Endothelial cell of umbilical vein (primary cell): ENCODE data around the gene LAMC3. TPM values are rescaled to one million over a fixed set of nuclear protein-coding genes. Genes with fewer than 3 reads are reported as not detected.

Source experiments
- BruUV-seq: library from RNA; stranded (reverse); fragments of 400-500 nt; replicated peaks from 2 replicates; lab custom pipeline; 2021; lab: Mats Ljungman, UMichigan
- CTCF ChIA-PET: fragments of 300-600, 350-600 bp; sonication (Branson Sonifier 250); formaldehyde crosslinking; loops from one replicate; lab custom pipeline; 2021; ENCODE audit warnings: antibody characterized with exemption, inconsistent platforms; lab: Charles Lee
- POLR2A ChIA-PET: fragments of 300-600, 350-600 bp; sonication (Branson Sonifier 250); formaldehyde crosslinking; loops from one replicate; lab custom pipeline; 2021; ENCODE audit warnings: antibody characterized with exemption, inconsistent platforms; lab: Charles Lee
- DNase-seq: peaks from one replicate; pipeline ENCODE4 v3.0.0-alpha.2; 2011; ENCODE audit warnings: low read depth, low spot score
- FAIRE-seq: peaks from 2 replicates; lab custom pipeline; 2011; peaks lifted over from hg19 to GRCh38; lab: Jason Lieb, UNC
- H2AFZ ChIP-seq: 2 replicates; pipeline ENCODE4 v1.6.0; 2012; ENCODE audit warnings: low read depth, low read length, control low read depth, inconsistent platforms
- H3K27ac ChIP-seq: 2 replicates; pipeline ENCODE4 v1.5.1; 2011; ENCODE audit warnings: low read depth, mild to moderate bottlenecking, control low read depth, low read length, moderate library complexity; ENCODE audit not compliant: insufficient read depth
- H3K27me3 ChIP-seq, 2 experiments: 2 replicates each; pipeline versions ENCODE4 v1.6.0 to v1.6.1; 2011; ENCODE audit warnings: low read length in 2 of 2, mixed read lengths in 1 of 2; ENCODE audit not compliant: control insufficient read depth in 2 of 2, insufficient read depth in 2 of 2
- H3K36me3 ChIP-seq, 2 experiments: 2 replicates in 1 of 2; 3 replicates in 1 of 2; pipeline ENCODE4 v1.5.1; 2011; ENCODE audit warnings: low read length in 2 of 2, mild to moderate bottlenecking in 1 of 2, moderate library complexity in 1 of 2; ENCODE audit not compliant: control insufficient read depth in 2 of 2, insufficient read depth in 2 of 2; ENCODE audit errors: extremely low read depth in 1 of 2
- H3K4me1 ChIP-seq: 3 replicates; pipeline ENCODE4 v1.5.1; 2011; ENCODE audit warnings: mild to moderate bottlenecking, low read length; ENCODE audit not compliant: control insufficient read depth, insufficient read depth; ENCODE audit errors: extremely low read depth
- H3K4me2 ChIP-seq: 2 replicates; pipeline ENCODE4 v1.6.1; 2011; ENCODE audit warnings: low read length, control low read depth, mixed read lengths; ENCODE audit not compliant: insufficient read depth
- H3K4me3 ChIP-seq, 3 experiments: fragments of 200-600 bp in 1 of 3; sonication (generic), shearing (Covaris generic) in 1 of 3; replicated peaks in 1 of 3; 2 replicates each; pipeline ENCODE4 v1.5.1; 2011 to 2016; ENCODE audit warnings: control low read depth in 3 of 3, low read length in 3 of 3, mild to moderate bottlenecking in 2 of 3, inconsistent platforms in 1 of 3, low read depth in 1 of 3, moderate library complexity in 1 of 3; ENCODE audit not compliant: insufficient read depth in 1 of 3
- H3K79me2 ChIP-seq: 2 replicates; pipeline ENCODE4 v1.6.0; 2012; ENCODE audit warnings: low read length, inconsistent platforms; ENCODE audit not compliant: control insufficient read depth, insufficient read depth
- H3K9ac ChIP-seq: replicated peaks from 2 replicates; pipeline ENCODE3; 2011; ENCODE audit warnings: low read length, control low read depth; ENCODE audit not compliant: insufficient read depth; ENCODE audit errors: extremely low read depth
- H3K9me1 ChIP-seq: replicated peaks from 3 replicates; pipeline ENCODE4 v1.6.0; 2011; ENCODE audit warnings: mild to moderate bottlenecking, low read length; ENCODE audit not compliant: control insufficient read depth, insufficient read depth; ENCODE audit errors: extremely low read depth
- H3K9me3 ChIP-seq: replicated peaks from 2 replicates; pipeline ENCODE4 v1.5.1; 2012; ENCODE audit warnings: low read length, inconsistent platforms; ENCODE audit not compliant: control insufficient read depth, insufficient read depth
- H4K20me1 ChIP-seq: replicated peaks from 2 replicates; pipeline ENCODE3; 2011; ENCODE audit warnings: mild to moderate bottlenecking, low read length; ENCODE audit not compliant: control insufficient read depth, insufficient read depth; ENCODE audit errors: extremely low read depth
- POLR2AphosphoS5 ChIP-seq: IDR thresholded peaks from 2 replicates; pipeline ENCODE4 v1.6.1; 2012; ENCODE audit warnings: low read depth, mild to moderate bottlenecking, control low read depth, low read length, moderate library complexity; ENCODE audit not compliant: insufficient read depth
- dilution Hi-C: fragments of 300-500 bp; cut with MboI; formaldehyde crosslinking; loops from one replicate; pipeline ENCODE4 v1.15.0; 2019; ENCODE audit warnings: low sequenced_read_pairs; ENCODE audit not compliant: extremely low pct_ligation_motif_present
- intact Hi-C: fragments of 100-400 bp; cut with micrococcal nuclease; formaldehyde crosslinking; loops from one replicate; pipeline ENCODE4 v1.10.0; 2022
- polyA plus RNA-seq, 4 experiments: library from polyadenylated mRNA; depleted of rRNA in 3 of 4; stranded (reverse) in 3 of 4; unstranded in 1 of 4; fragments of >200 nt; gene quantifications; 2 replicates each; pipeline versions ENCODE4 v1.2.1 to v1.2.3, GENCODE V29; 2011 to 2012; ENCODE audit warnings: missing spikeins in 1 of 4
- total RNA-seq: library from RNA; stranded (reverse); gene quantifications from 2 replicates; pipeline ENCODE4 v1.2.3, GENCODE V29; 2021
- TF ChIP-seq, protein P1 (sequence below), 2 donors: IDR thresholded peaks; 1 replicate in 1 of 2; 2 replicates in 1 of 2; pipeline ENCODE4 v1.5.1; 2011; ENCODE audit warnings: low read length in 2 of 2, mild to moderate bottlenecking in 2 of 2, moderate library complexity in 2 of 2, control low read depth in 1 of 2, inconsistent platforms in 1 of 2, low read depth in 1 of 2; ENCODE audit not compliant: insufficient read depth in 1 of 2; ENCODE audit errors: extremely low read depth in 1 of 2

LAMC3 gene
- total and polyA plus RNA-seq, 2 donors (not counting 3 experiments of a cell fraction or from before 2014, with no cell fraction given): 0.18 to 0.38 TPM

DNA sequence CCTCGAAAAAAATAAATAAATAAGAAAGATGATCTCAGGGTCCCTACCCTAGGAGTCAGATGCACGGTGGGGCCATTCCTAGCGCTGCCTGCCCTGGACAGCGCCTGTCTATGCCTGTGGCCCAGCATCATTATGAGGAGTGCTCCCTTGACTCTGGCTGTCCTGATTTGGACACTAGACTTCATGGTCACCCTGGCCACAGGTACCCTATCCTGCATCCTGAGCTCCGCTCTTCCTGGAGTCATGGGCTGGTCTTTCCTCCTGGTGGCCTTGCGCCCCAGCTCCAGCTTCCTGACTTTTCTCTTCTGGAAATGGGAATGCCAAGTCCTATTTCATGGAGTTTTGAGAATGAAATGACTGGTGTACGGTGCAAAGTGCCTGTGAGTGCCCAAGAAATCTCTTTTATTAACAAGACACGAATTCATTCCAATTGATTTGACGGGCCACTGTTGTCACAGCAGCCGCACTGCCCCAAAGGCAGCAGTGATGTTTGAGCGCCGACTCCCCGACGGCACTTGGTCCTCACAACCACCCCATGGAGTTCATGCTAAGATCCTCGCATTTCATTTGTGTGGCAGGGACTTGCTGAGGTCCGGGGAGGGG is 86.8 kb downstream of the LAMC3 start:
- Histone ChIP-seq H3K4me1 (peaks cover 5% of the 10 kb centered on the region), H2AFZ (peak overlapping the region; percentile 77), H3K27ac (no peak overlapping the region), H3K9me1 (no peaks in the 10 kb centered on the region), H3K79me2 (no peaks in the 10 kb centered on the region), H3K4me2 (peak overlapping the region; percentile 66), H4K20me1 (no peaks in the 10 kb centered on the region), H3K4me3 (peak overlapping the region in 1 of 3 experiments; percentile 46), H3K36me3 (no peaks in the 10 kb centered on the region), H3K27me3 (peaks cover 8 to 14% of the 10 kb centered on the region in 2 experiments), H3K9ac (no peak overlapping the region), H3K9me3 (no peaks in the 10 kb centered on the region)
- FAIRE-seq (peak; percentile 42), DNase-seq (no peak)
- intact Hi-C loops: loop anchor here (1.0 kb wide), 1 partner anchor 22 kb away; no protein-coding TSS in a partner anchor
- POLR2A ChIA-PET: interaction anchor here (0.6 kb wide), 1 partner anchor 24 kb away, joined by 5 read pairs; no protein-coding TSS in a partner anchor
- CTCF ChIA-PET: interaction anchor here (0.9 to 2.7 kb wide), 6 partner anchors 10 to 241 kb away, joined by 3 to 15 read pairs (median 7); partner anchors contain the start of gene NUP214
- dilution Hi-C loops: no loop called here
- TF ChIP-seq POLR2AphosphoS5: no peak
- TF ChIP-seq, protein P1, sequence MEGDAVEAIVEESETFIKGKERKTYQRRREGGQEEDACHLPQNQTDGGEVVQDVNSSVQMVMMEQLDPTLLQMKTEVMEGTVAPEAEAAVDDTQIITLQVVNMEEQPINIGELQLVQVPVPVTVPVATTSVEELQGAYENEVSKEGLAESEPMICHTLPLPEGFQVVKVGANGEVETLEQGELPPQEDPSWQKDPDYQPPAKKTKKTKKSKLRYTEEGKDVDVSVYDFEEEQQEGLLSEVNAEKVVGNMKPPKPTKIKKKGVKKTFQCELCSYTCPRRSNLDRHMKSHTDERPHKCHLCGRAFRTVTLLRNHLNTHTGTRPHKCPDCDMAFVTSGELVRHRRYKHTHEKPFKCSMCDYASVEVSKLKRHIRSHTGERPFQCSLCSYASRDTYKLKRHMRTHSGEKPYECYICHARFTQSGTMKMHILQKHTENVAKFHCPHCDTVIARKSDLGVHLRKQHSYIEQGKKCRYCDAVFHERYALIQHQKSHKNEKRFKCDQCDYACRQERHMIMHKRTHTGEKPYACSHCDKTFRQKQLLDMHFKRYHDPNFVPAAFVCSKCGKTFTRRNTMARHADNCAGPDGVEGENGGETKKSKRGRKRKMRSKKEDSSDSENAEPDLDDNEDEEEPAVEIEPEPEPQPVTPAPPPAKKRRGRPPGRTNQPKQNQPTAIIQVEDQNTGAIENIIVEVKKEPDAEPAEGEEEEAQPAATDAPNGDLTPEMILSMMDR (IDR thresholded peaks at IDR 0.05; ENCODE audit: extremely low read depth in 1 of 2, insufficient read depth in 1 of 2, low read depth in 1 of 2, low read length in 2 of 2): peak in 1 of 2 donors; percentile 10
- no TSS peak for BruUV-seq
